ENCODE data around the gene MAPK8IP2.

The MAPK8IP2 gene

DNA sequence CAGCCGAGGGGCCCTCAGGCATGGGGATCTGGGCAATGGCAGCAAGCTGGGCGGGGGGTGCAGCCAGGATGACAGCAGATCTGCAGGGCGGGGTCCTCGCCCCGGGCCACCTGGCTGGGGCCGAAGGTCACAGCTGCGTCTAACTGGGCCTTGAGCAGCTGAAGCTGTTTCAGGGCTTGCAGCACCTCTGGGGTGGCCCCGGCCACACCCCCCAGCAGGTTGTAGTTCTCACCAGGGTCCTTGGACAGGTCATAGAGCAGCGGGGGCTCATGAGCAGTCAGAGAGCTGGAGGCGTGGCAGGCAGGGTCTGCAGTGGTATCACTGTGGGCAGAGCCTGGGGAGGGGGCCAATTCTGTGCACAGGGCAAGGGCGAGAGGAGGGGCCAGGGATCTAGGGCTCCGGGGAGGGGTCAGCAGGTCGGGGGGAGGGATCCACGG is 24.6 kb downstream of the MAPK8IP2 start:
- H3K27ac ChIP-seq (ENCODE audit: extremely low read depth, low read depth, low read length): no peak overlapping the region
- CTCF ChIA-PET: no interaction called here
- no peaks in the 10 kb centered on the region for H3K9me3 ChIP-seq (ENCODE audit: control insufficient read depth, insufficient read depth, low read depth, low read length)
- POLR2A ChIA-PET: no interaction called here
- TF ChIP-seq ZNF366 (tag by site-specific recombination; conservative IDR thresholded peaks at IDR 0.05): no peak
- TF ChIP-seq GLIS2 (tag by site-specific recombination; IDR thresholded peaks at IDR 0.05): peak; percentile 22; the same call in 1 of the 2 replicates
- TF ChIP-seq KLF1 (tag by site-specific recombination; IDR thresholded peaks at IDR 0.05): peak; percentile 23; the same call in 1 of the 2 replicates
- TF ChIP-seq, protein P1, sequence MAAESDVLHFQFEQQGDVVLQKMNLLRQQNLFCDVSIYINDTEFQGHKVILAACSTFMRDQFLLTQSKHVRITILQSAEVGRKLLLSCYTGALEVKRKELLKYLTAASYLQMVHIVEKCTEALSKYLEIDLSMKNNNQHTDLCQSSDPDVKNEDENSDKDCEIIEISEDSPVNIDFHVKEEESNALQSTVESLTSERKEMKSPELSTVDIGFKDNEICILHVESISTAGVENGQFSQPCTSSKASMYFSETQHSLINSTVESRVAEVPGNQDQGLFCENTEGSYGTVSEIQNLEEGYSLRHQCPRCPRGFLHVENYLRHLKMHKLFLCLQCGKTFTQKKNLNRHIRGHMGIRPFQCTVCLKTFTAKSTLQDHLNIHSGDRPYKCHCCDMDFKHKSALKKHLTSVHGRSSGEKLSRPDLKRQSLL (tag by site-specific recombination; IDR thresholded peaks at IDR 0.05): no peak
- TF ChIP-seq GLI2 (tag by site-specific recombination; IDR thresholded peaks at IDR 0.05; ENCODE audit: borderline replicate concordance, low read depth): no peak
- TF ChIP-seq ZNF292 (tag by site-specific recombination; IDR thresholded peaks at IDR 0.05; ENCODE audit: borderline replicate concordance, low read depth): no peak
- no peak for TF ChIP-seq GFI1B (tag by site-specific recombination; IDR thresholded peaks at IDR 0.05)
- TF ChIP-seq ZNF214 (tag by site-specific recombination; IDR thresholded peaks at IDR 0.05; ENCODE audit: borderline replicate concordance): no peak
- no peak for TF ChIP-seq ZNF558 (tag by site-specific recombination; IDR thresholded peaks at IDR 0.05)
- TF ChIP-seq ZNF596 (tag by site-specific recombination; IDR thresholded peaks at IDR 0.05): no peak
- TF ChIP-seq, protein P2, sequence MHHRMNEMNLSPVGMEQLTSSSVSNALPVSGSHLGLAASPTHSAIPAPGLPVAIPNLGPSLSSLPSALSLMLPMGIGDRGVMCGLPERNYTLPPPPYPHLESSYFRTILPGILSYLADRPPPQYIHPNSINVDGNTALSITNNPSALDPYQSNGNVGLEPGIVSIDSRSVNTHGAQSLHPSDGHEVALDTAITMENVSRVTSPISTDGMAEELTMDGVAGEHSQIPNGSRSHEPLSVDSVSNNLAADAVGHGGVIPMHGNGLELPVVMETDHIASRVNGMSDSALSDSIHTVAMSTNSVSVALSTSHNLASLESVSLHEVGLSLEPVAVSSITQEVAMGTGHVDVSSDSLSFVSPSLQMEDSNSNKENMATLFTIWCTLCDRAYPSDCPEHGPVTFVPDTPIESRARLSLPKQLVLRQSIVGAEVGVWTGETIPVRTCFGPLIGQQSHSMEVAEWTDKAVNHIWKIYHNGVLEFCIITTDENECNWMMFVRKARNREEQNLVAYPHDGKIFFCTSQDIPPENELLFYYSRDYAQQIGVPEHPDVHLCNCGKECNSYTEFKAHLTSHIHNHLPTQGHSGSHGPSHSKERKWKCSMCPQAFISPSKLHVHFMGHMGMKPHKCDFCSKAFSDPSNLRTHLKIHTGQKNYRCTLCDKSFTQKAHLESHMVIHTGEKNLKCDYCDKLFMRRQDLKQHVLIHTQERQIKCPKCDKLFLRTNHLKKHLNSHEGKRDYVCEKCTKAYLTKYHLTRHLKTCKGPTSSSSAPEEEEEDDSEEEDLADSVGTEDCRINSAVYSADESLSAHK (tag by site-specific recombination; IDR thresholded peaks at IDR 0.05): no peak
- no peak for TF ChIP-seq ZNF24 (tag by site-specific recombination; IDR thresholded peaks at IDR 0.05)
- TF ChIP-seq ZNF2 (tag by site-specific recombination; IDR thresholded peaks at IDR 0.05): no peak
- TF ChIP-seq, protein P3, sequence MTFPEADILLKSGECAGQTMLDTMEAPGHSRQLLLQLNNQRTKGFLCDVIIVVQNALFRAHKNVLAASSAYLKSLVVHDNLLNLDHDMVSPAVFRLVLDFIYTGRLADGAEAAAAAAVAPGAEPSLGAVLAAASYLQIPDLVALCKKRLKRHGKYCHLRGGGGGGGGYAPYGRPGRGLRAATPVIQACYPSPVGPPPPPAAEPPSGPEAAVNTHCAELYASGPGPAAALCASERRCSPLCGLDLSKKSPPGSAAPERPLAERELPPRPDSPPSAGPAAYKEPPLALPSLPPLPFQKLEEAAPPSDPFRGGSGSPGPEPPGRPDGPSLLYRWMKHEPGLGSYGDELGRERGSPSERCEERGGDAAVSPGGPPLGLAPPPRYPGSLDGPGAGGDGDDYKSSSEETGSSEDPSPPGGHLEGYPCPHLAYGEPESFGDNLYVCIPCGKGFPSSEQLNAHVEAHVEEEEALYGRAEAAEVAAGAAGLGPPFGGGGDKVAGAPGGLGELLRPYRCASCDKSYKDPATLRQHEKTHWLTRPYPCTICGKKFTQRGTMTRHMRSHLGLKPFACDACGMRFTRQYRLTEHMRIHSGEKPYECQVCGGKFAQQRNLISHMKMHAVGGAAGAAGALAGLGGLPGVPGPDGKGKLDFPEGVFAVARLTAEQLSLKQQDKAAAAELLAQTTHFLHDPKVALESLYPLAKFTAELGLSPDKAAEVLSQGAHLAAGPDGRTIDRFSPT (tag by site-specific recombination; IDR thresholded peaks at IDR 0.05): no peak
- TF ChIP-seq ZIC2 (tag by site-specific recombination; IDR thresholded peaks at IDR 0.05): peak; percentile 80
- peaks cover 0 to 11% of the 10 kb centered on the region in 2 experiments; a peak in 1 of 3 replicates for H3K36me3 ChIP-seq (ENCODE audit: control insufficient read depth in 2 of 2, insufficient read depth in 1 of 2, low read length in 2 of 2)
- no peak overlapping the region for H3K4me3 ChIP-seq (ENCODE audit: low read depth, low read length)
- H3K4me1 ChIP-seq (ENCODE audit: control insufficient read depth, insufficient read depth, low read length): peaks cover 7% of the 10 kb centered on the region

DNA sequence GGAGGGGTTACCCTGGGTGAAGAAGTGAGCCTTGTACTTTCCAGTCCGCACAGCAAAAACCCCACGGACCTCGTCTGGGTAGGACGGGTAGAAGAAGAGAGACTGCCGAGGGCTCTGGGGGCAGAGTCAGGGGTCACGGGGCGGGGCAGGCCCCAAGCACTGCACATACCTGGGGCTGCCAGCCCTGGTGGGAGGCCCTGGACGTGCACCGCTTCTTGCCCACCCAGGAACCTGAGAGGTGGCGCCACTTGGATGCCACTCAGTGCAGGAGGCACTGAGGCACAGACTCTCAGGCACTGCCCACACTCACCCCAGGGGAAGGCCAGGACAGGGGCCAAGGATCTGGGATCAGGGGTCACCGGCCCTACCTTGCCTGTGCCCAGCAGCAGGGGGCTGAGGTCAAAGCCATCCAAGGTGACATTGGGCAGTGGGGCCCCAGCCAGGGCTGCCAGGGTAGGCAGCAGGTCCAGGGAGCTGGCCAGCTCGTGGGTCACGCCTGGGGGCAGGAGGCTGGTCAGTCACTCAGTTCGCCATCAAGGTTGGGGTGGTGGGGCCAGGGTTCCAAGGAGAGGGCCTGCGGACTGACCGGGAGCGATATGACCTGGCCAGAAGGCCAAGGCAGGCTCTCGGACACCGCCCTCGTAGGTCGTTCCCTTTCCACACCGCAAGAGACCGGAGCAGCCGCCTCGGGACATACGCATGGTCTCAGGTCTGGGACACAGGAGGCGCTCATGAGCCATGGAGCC is 25.1 kb downstream of the MAPK8IP2 start:
- no peak overlapping the region for H3K27ac ChIP-seq (ENCODE audit: extremely low read depth, low read depth, low read length)
- POLR2A ChIA-PET: interaction anchor here (0.7 kb wide), 1 partner anchor 43 kb away, joined by 3 read pairs; the partner anchor contains the start of gene CHKB
- H3K36me3 ChIP-seq (ENCODE audit: control insufficient read depth in 2 of 2, insufficient read depth in 1 of 2, low read length in 2 of 2): peaks cover 0 to 11% of the 10 kb centered on the region in 2 experiments; a peak in 1 of 3 replicates
- H3K4me3 ChIP-seq (ENCODE audit: low read depth, low read length): no peak overlapping the region
- no peaks in the 10 kb centered on the region for H3K9me3 ChIP-seq (ENCODE audit: control insufficient read depth, insufficient read depth, low read depth, low read length)
- peaks cover 7% of the 10 kb centered on the region for H3K4me1 ChIP-seq (ENCODE audit: control insufficient read depth, insufficient read depth, low read length)
- CTCF ChIA-PET: no interaction called here
- TF ChIP-seq BCL11A (tag by site-specific recombination; IDR thresholded peaks at IDR 0.05; ENCODE audit: low read depth) (peak; percentile 76; the same call in 1 of the 2 replicates), ZNF561 (tag by site-specific recombination; IDR thresholded peaks at IDR 0.05; ENCODE audit: borderline replicate concordance) (no peak), ZNF837 (tag by site-specific recombination; IDR thresholded peaks at IDR 0.05) (no peak), BCL11B (tag by site-specific recombination; IDR thresholded peaks at IDR 0.05; ENCODE audit: low read depth) (peak; percentile 93), ZNF433 (tag by site-specific recombination; IDR thresholded peaks at IDR 0.05; ENCODE audit: low read depth) (no peak), ZNF792 (tag by site-specific recombination; IDR thresholded peaks at IDR 0.05) (no peak)
- TF ChIP-seq, protein P4, sequence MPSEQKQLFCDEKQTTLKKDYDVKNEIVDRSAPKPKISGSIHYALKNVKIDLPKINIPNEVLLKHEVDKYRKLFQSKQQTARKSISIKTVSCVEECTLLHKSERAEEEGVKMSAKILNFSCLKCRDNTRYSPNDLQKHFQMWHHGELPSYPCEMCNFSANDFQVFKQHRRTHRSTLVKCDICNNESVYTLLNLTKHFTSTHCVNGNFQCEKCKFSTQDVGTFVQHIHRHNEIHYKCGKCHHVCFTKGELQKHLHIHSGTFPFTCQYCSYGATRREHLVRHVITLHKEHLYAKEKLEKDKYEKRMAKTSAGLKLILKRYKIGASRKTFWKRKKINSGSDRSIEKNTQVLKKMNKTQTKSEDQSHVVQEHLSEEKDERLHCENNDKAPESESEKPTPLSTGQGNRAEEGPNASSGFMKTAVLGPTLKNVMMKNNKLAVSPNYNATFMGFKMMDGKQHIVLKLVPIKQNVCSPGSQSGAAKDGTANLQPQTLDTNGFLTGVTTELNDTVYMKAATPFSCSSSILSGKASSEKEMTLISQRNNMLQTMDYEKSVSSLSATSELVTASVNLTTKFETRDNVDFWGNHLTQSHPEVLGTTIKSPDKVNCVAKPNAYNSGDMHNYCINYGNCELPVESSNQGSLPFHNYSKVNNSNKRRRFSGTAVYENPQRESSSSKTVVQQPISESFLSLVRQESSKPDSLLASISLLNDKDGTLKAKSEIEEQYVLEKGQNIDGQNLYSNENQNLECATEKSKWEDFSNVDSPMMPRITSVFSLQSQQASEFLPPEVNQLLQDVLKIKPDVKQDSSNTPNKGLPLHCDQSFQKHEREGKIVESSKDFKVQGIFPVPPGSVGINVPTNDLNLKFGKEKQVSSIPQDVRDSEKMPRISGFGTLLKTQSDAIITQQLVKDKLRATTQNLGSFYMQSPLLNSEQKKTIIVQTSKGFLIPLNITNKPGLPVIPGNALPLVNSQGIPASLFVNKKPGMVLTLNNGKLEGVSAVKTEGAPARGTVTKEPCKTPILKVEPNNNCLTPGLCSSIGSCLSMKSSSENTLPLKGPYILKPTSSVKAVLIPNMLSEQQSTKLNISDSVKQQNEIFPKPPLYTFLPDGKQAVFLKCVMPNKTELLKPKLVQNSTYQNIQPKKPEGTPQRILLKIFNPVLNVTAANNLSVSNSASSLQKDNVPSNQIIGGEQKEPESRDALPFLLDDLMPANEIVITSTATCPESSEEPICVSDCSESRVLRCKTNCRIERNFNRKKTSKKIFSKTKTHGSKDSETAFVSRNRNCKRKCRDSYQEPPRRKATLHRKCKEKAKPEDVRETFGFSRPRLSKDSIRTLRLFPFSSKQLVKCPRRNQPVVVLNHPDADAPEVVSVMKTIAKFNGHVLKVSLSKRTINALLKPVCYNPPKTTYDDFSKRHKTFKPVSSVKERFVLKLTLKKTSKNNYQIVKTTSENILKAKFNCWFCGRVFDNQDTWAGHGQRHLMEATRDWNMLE (tag by site-specific recombination; conservative IDR thresholded peaks at IDR 0.05; ENCODE audit: low read depth): no peak
